HCT116 (cell line): Measurements from ENCODE around the gene LUC7L2. TPM values are rescaled to one million over a fixed set of nuclear protein-coding genes. Genes with fewer than 3 reads are reported as not detected.

Source experiments
- ATAC-seq: fragments of 200-7000 bp; cut with Tn5 transposase; 2 replicates; pipeline ENCODE4 v1.9.1; 2020; ENCODE audit warnings: mild to moderate bottlenecking, moderate library complexity
- BruUV-seq: library from RNA; stranded (reverse); fragments of 400-500 nt; replicated peaks from 2 replicates; lab custom pipeline; 2021; lab: Mats Ljungman, UMichigan
- CTCF ChIA-PET: fragments of 300-600 bp; sonication (Branson Sonifier 250); formaldehyde crosslinking; loops from one replicate; lab custom pipeline; 2021; ENCODE audit warnings: antibody characterized with exemption; lab: Charles Lee
- POLR2A ChIA-PET: fragments of 300-600, 350-600 bp; sonication (Branson Sonifier 250); formaldehyde crosslinking; loops from one replicate; lab custom pipeline; 2021; ENCODE audit warnings: antibody characterized with exemption; lab: Charles Lee
- RAD21 ChIA-PET, 2 experiments: fragments of 300-600 bp; sonication (Branson Sonifier 250); formaldehyde crosslinking; loops; one replicate each; lab custom pipeline; 2023; ENCODE audit warnings: low total read pairs in 2 of 2; ENCODE audit not compliant: uncharacterized antibody in 2 of 2, unreplicated experiment in 2 of 2, low non-redundant PET in 1 of 2; lab: Charles Lee
- DNase-seq: peaks from one replicate; pipeline ENCODE4 v3.0.0-alpha.2; 2010; ENCODE audit warnings: low read depth, low spot score
- H2AFZ ChIP-seq: fragments of 200-600 bp; shearing (Covaris generic), sonication (generic); 2 replicates; pipeline ENCODE4 v1.6.1; 2017; ENCODE audit warnings: low read depth, mixed run types, mixed read lengths, antibody characterized with exemption, low read length; ENCODE audit not compliant: poor library complexity, severe bottlenecking
- H3K27ac ChIP-seq: 2 replicates; pipeline ENCODE4 v1.5.1; 2012; ENCODE audit warnings: low read depth, low read length
- H3K27me3 ChIP-seq: fragments of 200-600 bp; sonication (generic); 2 replicates; pipeline ENCODE4 v1.6.1; 2016; ENCODE audit warnings: mixed run types, low read length, mixed read lengths; ENCODE audit not compliant: insufficient read depth
- H3K36me3 ChIP-seq, 2 experiments: fragments of 200-500 bp in 1 of 2; fragments of 200-600 bp in 1 of 2; sonication (Bioruptor generic) in 1 of 2; sonication (generic) in 1 of 2; 2 replicates each; pipeline versions ENCODE4 v1.5.1 to v1.6.1; 2014 to 2016; ENCODE audit warnings: low read length in 2 of 2, inconsistent platforms in 1 of 2, mixed read lengths in 1 of 2, mixed run types in 1 of 2; ENCODE audit not compliant: insufficient read depth in 2 of 2, control insufficient read depth in 1 of 2
- H3K4me1 ChIP-seq, 2 experiments: fragments of 200-600 bp in 1 of 2; sonication (generic) in 1 of 2; 2 replicates each; pipeline versions ENCODE4 v1.5.1 to v1.6.1; 2012 to 2017; ENCODE audit warnings: low read length in 2 of 2, inconsistent platforms in 1 of 2, mild to moderate bottlenecking in 1 of 2, mixed read lengths in 1 of 2, mixed run types in 1 of 2, moderate library complexity in 1 of 2; ENCODE audit not compliant: insufficient read depth in 2 of 2, control insufficient read depth in 1 of 2
- H3K4me2 ChIP-seq: fragments of 200-600 bp; sonication (generic); 2 replicates; pipeline ENCODE4 v1.6.1; 2017; ENCODE audit warnings: mixed run types, low read length, mixed read lengths
- H3K4me3 ChIP-seq, 2 experiments: fragments of 200-600 bp in 1 of 2; sonication (generic) in 1 of 2; replicated peaks in 1 of 2; 2 replicates each; pipeline ENCODE4 v1.5.1; 2011 to 2016; ENCODE audit warnings: low read length in 2 of 2, control low read depth in 1 of 2, low read depth in 1 of 2, mild to moderate bottlenecking in 1 of 2, mixed read lengths in 1 of 2, mixed run types in 1 of 2
- H3K79me2 ChIP-seq: fragments of 200-600 bp; sonication (generic); 2 replicates; pipeline ENCODE4 v1.6.1; 2017; ENCODE audit warnings: mild to moderate bottlenecking, mixed run types, low read length, moderate library complexity, mixed read lengths; ENCODE audit not compliant: insufficient read depth
- H3K9ac ChIP-seq: fragments of 200-600 bp; sonication (generic); 2 replicates; pipeline ENCODE4 v1.6.1; 2016; ENCODE audit warnings: low read length, mixed read lengths
- H3K9me2 ChIP-seq: fragments of 200-600 bp; sonication (generic), shearing (Covaris generic); 2 replicates; pipeline ENCODE4 v1.6.1; 2017; ENCODE audit warnings: mixed run types, mild to moderate bottlenecking, moderate library complexity; ENCODE audit not compliant: insufficient read depth
- H3K9me3 ChIP-seq, 2 experiments: fragments of 200-500 bp in 1 of 2; fragments of 200-600 bp in 1 of 2; sonication (Bioruptor generic) in 1 of 2; sonication (generic) in 1 of 2; 2 replicates each; pipeline ENCODE4 v1.6.1; 2014 to 2017; ENCODE audit warnings: low read length in 2 of 2, mixed read lengths in 2 of 2, inconsistent platforms in 1 of 2, low read depth in 1 of 2, mild to moderate bottlenecking in 1 of 2, mixed run types in 1 of 2, moderate library complexity in 1 of 2; ENCODE audit not compliant: control insufficient read depth in 1 of 2, insufficient read depth in 1 of 2
- H4K20me1 ChIP-seq: fragments of 200-600 bp; sonication (generic), shearing (Covaris generic); 2 replicates; pipeline ENCODE4 v1.6.1; 2017; ENCODE audit warnings: mixed run types, mild to moderate bottlenecking, moderate library complexity; ENCODE audit not compliant: insufficient read depth
- CBX3 ChIP-seq: IDR thresholded peaks from 2 replicates; pipeline ENCODE4 v1.6.1; 2012; ENCODE audit warnings: low read depth
- EGR1 ChIP-seq: IDR thresholded peaks from 2 replicates; pipeline ENCODE4 v1.6.1; 2012; ENCODE audit warnings: low read depth
- ELF1 ChIP-seq: IDR thresholded peaks from 2 replicates; pipeline ENCODE4 v1.6.1; 2012; ENCODE audit warnings: low read depth, borderline replicate concordance
- EZH2 ChIP-seq: fragments of 200-600 bp; sonication (generic); IDR thresholded peaks from 2 replicates; pipeline ENCODE4 v1.6.1; 2017; ENCODE audit warnings: antibody characterized with exemption, mixed run types
- FOSL1 ChIP-seq: IDR thresholded peaks from 2 replicates; pipeline ENCODE4 v1.6.1; 2012; ENCODE audit warnings: low read depth
- JUND ChIP-seq: IDR thresholded peaks from 2 replicates; pipeline ENCODE4 v1.6.1; 2012
- POLR2A ChIP-seq: IDR thresholded peaks from 2 replicates; pipeline ENCODE4 v1.7.0; 2011; ENCODE audit warnings: borderline replicate concordance; ENCODE audit not compliant: insufficient read depth, insufficient read length; ENCODE audit errors: extremely low read depth
- POLR2AphosphoS5 ChIP-seq: IDR thresholded peaks from 2 replicates; pipeline ENCODE4 v1.6.1; 2011; ENCODE audit warnings: mild to moderate bottlenecking, low read depth, low read length, moderate library complexity
- RAD21 ChIP-seq: IDR thresholded peaks from 2 replicates; pipeline ENCODE4 v1.6.1; 2012; ENCODE audit warnings: low read depth, mild to moderate bottlenecking
- SIN3A ChIP-seq: IDR thresholded peaks from 2 replicates; pipeline ENCODE4 v1.6.1; 2012; ENCODE audit warnings: low read depth
- SP1 ChIP-seq: IDR thresholded peaks from 2 replicates; pipeline ENCODE4 v1.6.1; 2012; ENCODE audit warnings: low read depth
- TCF7L2 ChIP-seq: IDR thresholded peaks from 2 replicates; pipeline ENCODE4 v1.7.0; 2011; ENCODE audit warnings: borderline replicate concordance, inconsistent platforms; ENCODE audit not compliant: insufficient read depth, insufficient read length; ENCODE audit errors: extremely low read depth
- YY1 ChIP-seq: IDR thresholded peaks from 2 replicates; pipeline ENCODE4 v1.6.1; 2011; ENCODE audit warnings: low read length, low read depth, moderate library complexity, mild to moderate bottlenecking; ENCODE audit not compliant: insufficient replicate concordance; ENCODE audit errors: extremely low read depth
- ZFX ChIP-seq: fragments of 450-650 bp; IDR thresholded peaks from 2 replicates; pipeline ENCODE4 v1.6.1; 2017
- ZNF274 ChIP-seq: fragments of 200-500 bp; sonication (Bioruptor generic); IDR thresholded peaks from 2 replicates; pipeline ENCODE4 v1.6.1; 2014; ENCODE audit warnings: mild to moderate bottlenecking, low read depth, low read length, inconsistent platforms
- intact Hi-C: fragments of 100-400 bp; cut with micrococcal nuclease; formaldehyde crosslinking; loops from 2 replicates; pipeline ENCODE4 v1.10.0; 2022
- total RNA-seq: library from RNA; stranded (reverse); gene quantifications from one replicate; pipeline ENCODE4 v1.2.1, GENCODE V29; 2021; ENCODE audit not compliant: unreplicated experiment
- TF ChIP-seq, protein P1 (sequence below), 3 experiments: fragments of 200-600 bp in 1 of 3; sonication (generic) in 1 of 3; IDR thresholded peaks in 2 of 3; conservative IDR thresholded peaks in 1 of 3; 2 replicates each; pipeline ENCODE4 v1.5.1; 2012 to 2017; ENCODE audit warnings: low read depth in 2 of 3, low read length in 2 of 3, antibody characterized with exemption in 1 of 3, borderline replicate concordance in 1 of 3, control low read depth in 1 of 3, mild to moderate bottlenecking in 1 of 3, mixed read lengths in 1 of 3, mixed run types in 1 of 3, moderate library complexity in 1 of 3; ENCODE audit not compliant: insufficient read depth in 1 of 3
- TF ChIP-seq, protein P2 (sequence below): IDR thresholded peaks from 2 replicates; pipeline ENCODE4 v1.6.1; 2011; ENCODE audit warnings: mild to moderate bottlenecking, low read length, moderate library complexity; ENCODE audit not compliant: insufficient replicate concordance; ENCODE audit errors: extremely low read depth
- TF ChIP-seq, protein P3 (sequence below): IDR thresholded peaks from 2 replicates; pipeline ENCODE4 v1.6.1; 2012
- TF ChIP-seq, protein P4 (sequence below): IDR thresholded peaks from 2 replicates; pipeline ENCODE4 v1.6.1; 2012; ENCODE audit warnings: low read depth
- TF ChIP-seq, protein P5 (sequence below): IDR thresholded peaks from 2 replicates; pipeline ENCODE4 v1.6.1; 2012

The LUC7L2 gene
- total RNA-seq, 1 experiment from 2014 or later = 98.8 TPM

DNA sequence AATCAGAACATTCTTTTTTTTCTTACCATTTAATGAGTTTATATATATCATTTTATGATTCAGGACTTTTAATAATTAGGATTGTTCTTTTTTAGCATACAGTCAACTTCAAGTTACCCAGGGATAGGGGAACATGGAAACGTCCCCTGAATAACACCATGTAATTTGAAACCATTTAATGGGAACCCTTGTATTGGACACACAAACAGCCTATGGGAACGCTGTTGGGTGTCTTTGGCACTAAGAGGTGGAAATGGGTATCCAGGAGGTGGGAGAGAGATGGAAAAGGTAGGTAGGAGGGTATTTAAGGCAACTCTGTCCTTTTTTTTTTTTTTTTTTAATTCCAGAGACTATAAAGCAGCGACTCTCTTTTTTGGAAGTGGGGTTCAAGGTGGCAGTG is 2.6 kb downstream of the LUC7L2 start:
- no TSS peak for BruUV-seq
- Histone ChIP-seq H2AFZ (no peak overlapping the region), H3K4me3 (no peak overlapping the region), H3K79me2 (peaks cover 89% of the 10 kb centered on the region), H3K9ac (no peak overlapping the region), H3K9me2 (no peaks in the 10 kb centered on the region), H4K20me1 (peaks cover 19% of the 10 kb centered on the region; the same call in 1 of the 2 replicates), H3K9me3 (no peaks in the 10 kb centered on the region), H3K4me1 (peaks cover 16 to 22% of the 10 kb centered on the region in 2 experiments; a peak in 3 of 4 replicates), H3K36me3 (peaks cover 11 to 15% of the 10 kb centered on the region in 2 experiments), H3K27me3 (no peaks in the 10 kb centered on the region), H3K4me2 (no peak overlapping the region), H3K27ac (no peak overlapping the region)
- POLR2A ChIA-PET = no interaction called here
- intact Hi-C loops = no loop called here
- DNase-seq (no peak), ATAC-seq (no peak)
- RAD21 ChIA-PET = no interaction called here
- CTCF ChIA-PET = no interaction called here
- TF ChIP-seq POLR2A = no peak
- no peak for TF ChIP-seq TCF7L2
- no peak for TF ChIP-seq SIN3A
- TF ChIP-seq, protein P1, sequence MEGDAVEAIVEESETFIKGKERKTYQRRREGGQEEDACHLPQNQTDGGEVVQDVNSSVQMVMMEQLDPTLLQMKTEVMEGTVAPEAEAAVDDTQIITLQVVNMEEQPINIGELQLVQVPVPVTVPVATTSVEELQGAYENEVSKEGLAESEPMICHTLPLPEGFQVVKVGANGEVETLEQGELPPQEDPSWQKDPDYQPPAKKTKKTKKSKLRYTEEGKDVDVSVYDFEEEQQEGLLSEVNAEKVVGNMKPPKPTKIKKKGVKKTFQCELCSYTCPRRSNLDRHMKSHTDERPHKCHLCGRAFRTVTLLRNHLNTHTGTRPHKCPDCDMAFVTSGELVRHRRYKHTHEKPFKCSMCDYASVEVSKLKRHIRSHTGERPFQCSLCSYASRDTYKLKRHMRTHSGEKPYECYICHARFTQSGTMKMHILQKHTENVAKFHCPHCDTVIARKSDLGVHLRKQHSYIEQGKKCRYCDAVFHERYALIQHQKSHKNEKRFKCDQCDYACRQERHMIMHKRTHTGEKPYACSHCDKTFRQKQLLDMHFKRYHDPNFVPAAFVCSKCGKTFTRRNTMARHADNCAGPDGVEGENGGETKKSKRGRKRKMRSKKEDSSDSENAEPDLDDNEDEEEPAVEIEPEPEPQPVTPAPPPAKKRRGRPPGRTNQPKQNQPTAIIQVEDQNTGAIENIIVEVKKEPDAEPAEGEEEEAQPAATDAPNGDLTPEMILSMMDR (IDR thresholded peaks at IDR 0.05 in 2 of 3, conservative IDR thresholded peaks at IDR 0.05 in 1 of 3; ENCODE audit: borderline replicate concordance in 1 of 3, insufficient read depth in 1 of 3, low read depth in 2 of 3, low read length in 2 of 3) = no peak
- no peak for TF ChIP-seq ZNF274
- TF ChIP-seq, protein P2, sequence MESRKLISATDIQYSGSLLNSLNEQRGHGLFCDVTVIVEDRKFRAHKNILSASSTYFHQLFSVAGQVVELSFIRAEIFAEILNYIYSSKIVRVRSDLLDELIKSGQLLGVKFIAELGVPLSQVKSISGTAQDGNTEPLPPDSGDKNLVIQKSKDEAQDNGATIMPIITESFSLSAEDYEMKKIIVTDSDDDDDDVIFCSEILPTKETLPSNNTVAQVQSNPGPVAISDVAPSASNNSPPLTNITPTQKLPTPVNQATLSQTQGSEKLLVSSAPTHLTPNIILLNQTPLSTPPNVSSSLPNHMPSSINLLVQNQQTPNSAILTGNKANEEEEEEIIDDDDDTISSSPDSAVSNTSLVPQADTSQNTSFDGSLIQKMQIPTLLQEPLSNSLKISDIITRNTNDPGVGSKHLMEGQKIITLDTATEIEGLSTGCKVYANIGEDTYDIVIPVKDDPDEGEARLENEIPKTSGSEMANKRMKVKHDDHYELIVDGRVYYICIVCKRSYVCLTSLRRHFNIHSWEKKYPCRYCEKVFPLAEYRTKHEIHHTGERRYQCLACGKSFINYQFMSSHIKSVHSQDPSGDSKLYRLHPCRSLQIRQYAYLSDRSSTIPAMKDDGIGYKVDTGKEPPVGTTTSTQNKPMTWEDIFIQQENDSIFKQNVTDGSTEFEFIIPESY = no peak
- no peak for TF ChIP-seq CBX3
- TF ChIP-seq ZFX = no peak
- TF ChIP-seq ELF1 = no peak
- no peak for TF ChIP-seq JUND
- TF ChIP-seq, protein P3, sequence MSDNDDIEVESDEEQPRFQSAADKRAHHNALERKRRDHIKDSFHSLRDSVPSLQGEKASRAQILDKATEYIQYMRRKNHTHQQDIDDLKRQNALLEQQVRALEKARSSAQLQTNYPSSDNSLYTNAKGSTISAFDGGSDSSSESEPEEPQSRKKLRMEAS = no peak
- TF ChIP-seq YY1 = no peak
- no peak for TF ChIP-seq POLR2AphosphoS5
- TF ChIP-seq, protein P4, sequence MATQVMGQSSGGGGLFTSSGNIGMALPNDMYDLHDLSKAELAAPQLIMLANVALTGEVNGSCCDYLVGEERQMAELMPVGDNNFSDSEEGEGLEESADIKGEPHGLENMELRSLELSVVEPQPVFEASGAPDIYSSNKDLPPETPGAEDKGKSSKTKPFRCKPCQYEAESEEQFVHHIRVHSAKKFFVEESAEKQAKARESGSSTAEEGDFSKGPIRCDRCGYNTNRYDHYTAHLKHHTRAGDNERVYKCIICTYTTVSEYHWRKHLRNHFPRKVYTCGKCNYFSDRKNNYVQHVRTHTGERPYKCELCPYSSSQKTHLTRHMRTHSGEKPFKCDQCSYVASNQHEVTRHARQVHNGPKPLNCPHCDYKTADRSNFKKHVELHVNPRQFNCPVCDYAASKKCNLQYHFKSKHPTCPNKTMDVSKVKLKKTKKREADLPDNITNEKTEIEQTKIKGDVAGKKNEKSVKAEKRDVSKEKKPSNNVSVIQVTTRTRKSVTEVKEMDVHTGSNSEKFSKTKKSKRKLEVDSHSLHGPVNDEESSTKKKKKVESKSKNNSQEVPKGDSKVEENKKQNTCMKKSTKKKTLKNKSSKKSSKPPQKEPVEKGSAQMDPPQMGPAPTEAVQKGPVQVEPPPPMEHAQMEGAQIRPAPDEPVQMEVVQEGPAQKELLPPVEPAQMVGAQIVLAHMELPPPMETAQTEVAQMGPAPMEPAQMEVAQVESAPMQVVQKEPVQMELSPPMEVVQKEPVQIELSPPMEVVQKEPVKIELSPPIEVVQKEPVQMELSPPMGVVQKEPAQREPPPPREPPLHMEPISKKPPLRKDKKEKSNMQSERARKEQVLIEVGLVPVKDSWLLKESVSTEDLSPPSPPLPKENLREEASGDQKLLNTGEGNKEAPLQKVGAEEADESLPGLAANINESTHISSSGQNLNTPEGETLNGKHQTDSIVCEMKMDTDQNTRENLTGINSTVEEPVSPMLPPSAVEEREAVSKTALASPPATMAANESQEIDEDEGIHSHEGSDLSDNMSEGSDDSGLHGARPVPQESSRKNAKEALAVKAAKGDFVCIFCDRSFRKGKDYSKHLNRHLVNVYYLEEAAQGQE = no peak
- TF ChIP-seq, protein P5, sequence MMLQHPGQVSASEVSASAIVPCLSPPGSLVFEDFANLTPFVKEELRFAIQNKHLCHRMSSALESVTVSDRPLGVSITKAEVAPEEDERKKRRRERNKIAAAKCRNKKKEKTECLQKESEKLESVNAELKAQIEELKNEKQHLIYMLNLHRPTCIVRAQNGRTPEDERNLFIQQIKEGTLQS = no peak
- TF ChIP-seq EGR1 = no peak
- no peak for TF ChIP-seq FOSL1
- TF ChIP-seq RAD21 = no peak
- TF ChIP-seq EZH2 = no peak
- no peak for TF ChIP-seq SP1
